SKM-1 treated with dmso at 0.1 percent for 144 hours (cell line): ENCODE measurements around the gene NR5A2.

Experiments used
- DNase-seq: peaks from one replicate; lab custom pipeline; 2025; ENCODE audit not compliant: unreplicated experiment; lab: John Stamatoyannopoulos, UW

Gene NR5A2

GRCh38 chr1:200035956-200036618 lies 8.6 kb downstream of the NR5A2 start:
- no peak for DNase-seq

GRCh38 chr1:200036619-200037270 lies 9.2 kb downstream of the NR5A2 start:
- no peak for DNase-seq

- DNase-seq, result no peak
Observed at GRCh38 chr1:200037501-200037900, 10.0 kb downstream of the NR5A2 start.

GRCh38 chr1:200037904-200038303 lies 10.4 kb downstream of the NR5A2 start:
- no peak for DNase-seq

- no peak for DNase-seq
Observed at GRCh38 chr1:200038325-200038980, 10.9 kb downstream of the NR5A2 start.

GRCh38 chr1:200038981-200039848 lies 11.7 kb downstream of the NR5A2 start:
- no peak for DNase-seq

GRCh38 chr1:200039849-200040474 lies 12.5 kb downstream of the NR5A2 start:
- no peak for DNase-seq

- DNase-seq, result no peak
Observed at GRCh38 chr1:200040481-200041138, 13.1 kb downstream of the NR5A2 start.

GRCh38 chr1:200041337-200042118 lies 14.0 kb downstream of the NR5A2 start:
- DNase-seq, result no peak

GRCh38 chr1:200042119-200042551 lies 14.6 kb downstream of the NR5A2 start:
- DNase-seq, result no peak

GRCh38 chr1:200042552-200043335 lies 15.2 kb downstream of the NR5A2 start:
- DNase-seq, result no peak

- DNase-seq, result no peak
Observed at GRCh38 chr1:200043336-200043668, 15.8 kb downstream of the NR5A2 start.

GRCh38 chr1:200046115-200046514 lies 18.6 kb downstream of the NR5A2 start:
- no peak for DNase-seq

- no peak for DNase-seq
Observed at GRCh38 chr1:200048244-200048643, 20.7 kb downstream of the NR5A2 start.

- DNase-seq, result no peak
Observed at GRCh38 chr1:200049810-200050209, 22.3 kb downstream of the NR5A2 start.

- DNase-seq, result no peak
Observed at GRCh38 chr1:200051620-200052019, 24.1 kb downstream of the NR5A2 start.

- no peak for DNase-seq
Observed at GRCh38 chr1:200053091-200053490, 25.6 kb downstream of the NR5A2 start.

- DNase-seq, result no peak
Observed at GRCh38 chr1:200053646-200054045, 26.1 kb downstream of the NR5A2 start.

GRCh38 chr1:200058341-200058740 lies 30.8 kb downstream of the NR5A2 start:
- DNase-seq, result no peak
